Mesenchymal stem cell (in vitro differentiated cells and primary cell): ENCODE results near the gene CMBL.
"Not testable (repeated sequence)": the region's sequence is repeated elsewhere in the genome, so short reads cannot be mapped to it uniquely, and the experiment has no call there.

Experiments used
- DNase-seq: peaks from one replicate; pipeline ENCODE4 v3.0.0-alpha.2; 2013
- H2AFZ ChIP-seq: one replicate; pipeline ENCODE4 v1.6.1; 2013; ENCODE audit warnings: low read depth, mild to moderate bottlenecking, control low read depth, inconsistent platforms, low read length, moderate library complexity
- H2AK5ac ChIP-seq: 2 replicates; pipeline ENCODE4 v1.6.1; 2013; ENCODE audit warnings: low read length, moderate library complexity, mild to moderate bottlenecking, inconsistent platforms; ENCODE audit not compliant: severe bottlenecking
- H2BK120ac ChIP-seq: one replicate; pipeline ENCODE4 v1.6.1; 2013; ENCODE audit warnings: low read depth, mild to moderate bottlenecking, inconsistent platforms, low read length, moderate library complexity
- H2BK12ac ChIP-seq, 2 experiments: one replicate each; pipeline ENCODE4 v1.6.1; 2013; ENCODE audit warnings: inconsistent platforms in 2 of 2, low read length in 2 of 2, mild to moderate bottlenecking in 2 of 2, moderate library complexity in 2 of 2, control low read depth in 1 of 2
- H2BK15ac ChIP-seq: one replicate; pipeline ENCODE4 v1.6.1; 2013; ENCODE audit warnings: mild to moderate bottlenecking, low read depth, inconsistent platforms; ENCODE audit not compliant: poor library complexity, severe bottlenecking
- H2BK5ac ChIP-seq: 2 replicates; pipeline ENCODE4 v1.6.1; 2013; ENCODE audit warnings: low read depth, mild to moderate bottlenecking, low read length, control low read depth, inconsistent platforms; ENCODE audit not compliant: poor library complexity, severe bottlenecking
- H3K14ac ChIP-seq, 2 experiments: one replicate each; pipeline ENCODE4 v1.6.1; 2013; ENCODE audit warnings: inconsistent platforms in 2 of 2, low read length in 2 of 2, control low read depth in 1 of 2, mild to moderate bottlenecking in 1 of 2, moderate library complexity in 1 of 2
- H3K18ac ChIP-seq, 2 experiments: one replicate each; pipeline ENCODE4 v1.6.1; 2013; ENCODE audit warnings: inconsistent platforms in 2 of 2, low read length in 2 of 2, control low read depth in 1 of 2, low read depth in 1 of 2, mild to moderate bottlenecking in 1 of 2
- H3K23ac ChIP-seq, 2 experiments: one replicate each; pipeline ENCODE4 v1.6.1; 2013; ENCODE audit warnings: inconsistent platforms in 2 of 2, low read length in 2 of 2, mild to moderate bottlenecking in 2 of 2, moderate library complexity in 2 of 2, control low read depth in 1 of 2
- H3K27ac ChIP-seq: 2 replicates; pipeline ENCODE4 v1.5.1; 2013; ENCODE audit warnings: mild to moderate bottlenecking, moderate library complexity, low read length, control low read depth, inconsistent platforms; ENCODE audit not compliant: poor library complexity, severe bottlenecking
- H3K27me3 ChIP-seq, 2 experiments: 2 replicates each; pipeline versions ENCODE4 v1.6.1 to v1.7.0; 2013; ENCODE audit warnings: low read length in 2 of 2, mild to moderate bottlenecking in 2 of 2, moderate library complexity in 2 of 2, control low read depth in 1 of 2, inconsistent platforms in 1 of 2; ENCODE audit not compliant: control insufficient read depth in 1 of 2, insufficient read depth in 1 of 2
- H3K36me3 ChIP-seq, 2 experiments: 2 replicates each; pipeline versions ENCODE4 v1.6.1 to v1.7.0; 2013; ENCODE audit warnings: low read length in 2 of 2, control low read depth in 1 of 2, inconsistent platforms in 1 of 2, low read depth in 1 of 2, mild to moderate bottlenecking in 1 of 2; ENCODE audit not compliant: insufficient read depth in 2 of 2, control insufficient read depth in 1 of 2
- H3K4ac ChIP-seq, 2 experiments: one replicate each; pipeline ENCODE4 v1.6.1; 2013; ENCODE audit warnings: inconsistent platforms in 2 of 2, low read length in 2 of 2, mild to moderate bottlenecking in 2 of 2, moderate library complexity in 2 of 2, control low read depth in 1 of 2, low read depth in 1 of 2
- H3K4me1 ChIP-seq: 2 replicates; pipeline ENCODE4 v1.6.1; 2013; ENCODE audit warnings: low read depth, low read length, control low read depth; ENCODE audit not compliant: control insufficient read depth, insufficient read depth
- H3K4me2 ChIP-seq: 2 replicates; pipeline ENCODE4 v1.6.1; 2013; ENCODE audit warnings: low read length, mild to moderate bottlenecking, inconsistent platforms; ENCODE audit not compliant: poor library complexity, severe bottlenecking
- H3K4me3 ChIP-seq, 2 experiments: 2 replicates each; pipeline versions ENCODE4 v1.5.1 to v1.7.0; 2013; ENCODE audit warnings: low read length in 2 of 2, mild to moderate bottlenecking in 2 of 2, control low read depth in 1 of 2, low read depth in 1 of 2; ENCODE audit not compliant: insufficient read depth in 1 of 2
- H3K79me1 ChIP-seq: replicated peaks from 2 replicates; pipeline ENCODE4 v1.6.1; 2013; ENCODE audit warnings: mild to moderate bottlenecking, control low read depth, low read length, inconsistent platforms; ENCODE audit not compliant: poor library complexity, severe bottlenecking
- H3K9ac ChIP-seq: 2 replicates; pipeline ENCODE4 v1.7.0; 2013; ENCODE audit warnings: mild to moderate bottlenecking, low read length, moderate library complexity
- H3K9me3 ChIP-seq: 2 replicates; pipeline ENCODE4 v1.7.0; 2013; ENCODE audit warnings: mild to moderate bottlenecking, low read length; ENCODE audit not compliant: control insufficient read depth
- H4K8ac ChIP-seq: one replicate; pipeline ENCODE4 v1.6.1; 2013; ENCODE audit warnings: inconsistent platforms, mild to moderate bottlenecking, low read length, moderate library complexity
- H4K91ac ChIP-seq: one replicate; pipeline ENCODE4 v1.6.1; 2013; ENCODE audit warnings: mild to moderate bottlenecking, low read length, inconsistent platforms
- WGBS: methylation state at CpG from one replicate; pipeline ENCODE4 v1.1.7; 2013; ENCODE audit warnings: mixed read lengths; 5-methylcytosine and 5-hydroxymethylcytosine counted together

Gene CMBL

GRCh38 chr5:10351199-10351905, 43.6 kb upstream of the CMBL start:
- no peak overlapping the region for H3K14ac ChIP-seq
- H3K4me3 ChIP-seq: no peak overlapping the region
- H3K4ac ChIP-seq: no peak overlapping the region
- no peak overlapping the region for H2BK15ac ChIP-seq
- H3K23ac ChIP-seq: no peak overlapping the region
- no peaks in the 10 kb centered on the region for H3K9me3 ChIP-seq
- H3K18ac ChIP-seq: no peak overlapping the region
- no peak overlapping the region for H3K27ac ChIP-seq
- H4K91ac ChIP-seq: no peak overlapping the region
- H3K36me3 ChIP-seq: no peaks in the 10 kb centered on the region
- no peak overlapping the region for H2AK5ac ChIP-seq
- H2BK120ac ChIP-seq: no peak overlapping the region
- no peak overlapping the region for H4K8ac ChIP-seq
- H3K79me1 ChIP-seq: peaks cover 3% of the 10 kb centered on the region
- no peaks in the 10 kb centered on the region for H3K27me3 ChIP-seq
- H2AFZ ChIP-seq: no peak overlapping the region
- H3K9ac ChIP-seq: no peak overlapping the region
- H3K4me2 ChIP-seq: no peak overlapping the region
- H3K4me1 ChIP-seq: peaks cover 5% of the 10 kb centered on the region
- DNase-seq: peak; percentile 47
- H2BK5ac ChIP-seq: no peak overlapping the region
- WGBS: 93% methylated on average over 6 of the region's 6 CpGs
- no peak overlapping the region for H2BK12ac ChIP-seq

- no peak overlapping the region for H2BK15ac ChIP-seq
- peaks cover 5% of the 10 kb centered on the region for H3K4me1 ChIP-seq
- H4K8ac ChIP-seq: no peak overlapping the region
- H2BK12ac ChIP-seq: no peak overlapping the region
- H3K4me2 ChIP-seq: no peak overlapping the region
- peaks cover 3% of the 10 kb centered on the region for H3K79me1 ChIP-seq
- H3K9me3 ChIP-seq: no peaks in the 10 kb centered on the region
- H3K9ac ChIP-seq: no peak overlapping the region
- no peak overlapping the region for H2BK120ac ChIP-seq
- no peak overlapping the region for H3K4me3 ChIP-seq
- H2AFZ ChIP-seq: no peak overlapping the region
- WGBS: 100% methylated on average over 2 of the region's 2 CpGs
- no peaks in the 10 kb centered on the region for H3K36me3 ChIP-seq
- H3K14ac ChIP-seq: no peak overlapping the region
- no peaks in the 10 kb centered on the region for H3K27me3 ChIP-seq
- no peak overlapping the region for H3K18ac ChIP-seq
- no peak overlapping the region for H3K23ac ChIP-seq
- H2BK5ac ChIP-seq: no peak overlapping the region
- H2AK5ac ChIP-seq: no peak overlapping the region
- no peak overlapping the region for H3K4ac ChIP-seq
- H3K27ac ChIP-seq: no peak overlapping the region
- no peak overlapping the region for H4K91ac ChIP-seq
- DNase-seq: no peak
These were observed 40.6 kb upstream of the CMBL start for GRCh38 chr5:10348258-10348657.

- 97% methylated on average over 2 of the region's 5 CpGs for WGBS
- not testable (repeated sequence) for H3K79me1 ChIP-seq, H3K18ac ChIP-seq, H2BK5ac ChIP-seq, H2BK15ac ChIP-seq, H2AK5ac ChIP-seq, H2AFZ ChIP-seq, H3K4me2 ChIP-seq, DNase-seq, H4K8ac ChIP-seq, H3K9me3 ChIP-seq, H2BK120ac ChIP-seq, H3K27ac ChIP-seq, H3K27me3 ChIP-seq, H3K4me1 ChIP-seq, H4K91ac ChIP-seq, H3K4ac ChIP-seq, H2BK12ac ChIP-seq, H3K4me3 ChIP-seq, H3K36me3 ChIP-seq, H3K23ac ChIP-seq, H3K14ac ChIP-seq, H3K9ac ChIP-seq
These were observed 36.9 kb upstream of the CMBL start for GRCh38 chr5:10344461-10345106.

GRCh38 chr5:10343486-10343885, 35.8 kb upstream of the CMBL start:
- Histone ChIP-seq H4K8ac (no peak overlapping the region), H2BK5ac (no peak overlapping the region), H3K9ac (no peak overlapping the region), H2BK12ac (no peak overlapping the region), H2BK15ac (no peak overlapping the region), H3K9me3 (no peaks in the 10 kb centered on the region), H3K23ac (no peak overlapping the region), H3K18ac (no peak overlapping the region), H2BK120ac (no peak overlapping the region), H3K27ac (no peak overlapping the region), H3K14ac (no peak overlapping the region), H3K4me2 (no peak overlapping the region), H3K36me3 (no peaks in the 10 kb centered on the region), H3K4me3 (no peak overlapping the region), H2AFZ (no peak overlapping the region), H3K79me1 (no peaks in the 10 kb centered on the region), H2AK5ac (no peak overlapping the region), H3K4me1 (no peaks in the 10 kb centered on the region), H3K27me3 (no peaks in the 10 kb centered on the region), H4K91ac (no peak overlapping the region), H3K4ac (no peak overlapping the region)
- WGBS: 89% methylated on average over 3 of the region's 4 CpGs
- no peak for DNase-seq
